HG03378 (cell line): ENCODE data around the gene PRSS27.
A peak's percentile ranks its signal among the peaks of the same experiment; 100 is the strongest.
"Not testable (repeated sequence)": the region's sequence is repeated elsewhere in the genome, so short reads cannot be mapped to it uniquely, and the experiment has no call there.

ENCODE experiments used
- ATAC-seq: cut with Tn5 transposase; IDR thresholded peaks from one replicate; pipeline ENCODE4 v1.9.1; 2021; ENCODE audit warnings: mild to moderate bottlenecking, moderate library complexity; ENCODE audit not compliant: unreplicated experiment

PRSS27 gene

GRCh38 chr16:2678206-2678965 is 41.6 kb downstream of the PRSS27 start:
- not testable (repeated sequence) for ATAC-seq

GRCh38 chr16:2676937-2677336 is 43.1 kb downstream of the PRSS27 start:
- ATAC-seq, result not testable (repeated sequence)

DNA sequence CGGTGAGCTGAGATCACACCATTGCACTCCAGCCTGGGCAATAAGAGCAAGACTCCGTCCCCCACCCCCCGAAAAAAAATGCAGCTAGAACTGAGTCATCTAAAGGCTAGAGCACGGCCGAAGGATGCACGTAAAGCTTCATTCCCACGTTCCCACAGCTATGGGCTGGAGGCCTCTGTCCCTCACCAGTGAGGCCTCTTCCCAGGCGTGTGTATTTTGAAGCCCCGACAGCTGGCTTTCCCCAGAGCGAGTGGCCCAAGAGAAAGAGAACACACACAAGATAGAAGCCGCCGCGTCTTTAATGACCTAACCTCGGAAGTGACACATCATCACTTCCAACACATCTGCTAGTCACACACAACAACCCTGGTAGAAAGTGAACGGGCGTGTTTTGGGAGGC is 44.3 kb downstream of the PRSS27 start:
- ATAC-seq, result no peak

DNA sequence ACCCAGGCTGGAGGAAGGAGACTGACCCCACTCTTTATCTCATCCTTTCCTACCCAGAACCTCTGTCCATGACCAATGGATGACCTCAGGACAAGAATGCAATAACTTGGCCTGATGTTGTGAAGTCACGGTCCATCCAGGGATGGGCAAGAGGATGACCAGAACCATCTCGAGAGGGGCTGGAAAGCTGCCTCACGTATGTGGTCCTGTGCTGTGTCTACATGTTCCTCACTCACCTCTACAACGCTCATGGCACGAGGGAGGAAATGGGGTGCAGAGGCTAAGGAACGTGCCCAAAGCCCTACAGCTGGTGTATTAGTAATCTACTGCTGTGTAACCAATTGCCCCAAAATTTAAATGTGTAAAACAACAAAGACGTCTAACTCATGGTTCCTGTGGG is 45.0 kb downstream of the PRSS27 start:
- no peak for ATAC-seq

GRCh38 chr16:2673066-2673999 is 46.7 kb downstream of the PRSS27 start:
- ATAC-seq, result peak; percentile 60

GRCh38 chr16:2671741-2672140 is 48.3 kb downstream of the PRSS27 start:
- no peak for ATAC-seq

GRCh38 chr16:2671193-2671592 is 48.8 kb downstream of the PRSS27 start:
- ATAC-seq, result not testable (repeated sequence)

- not testable (repeated sequence) for ATAC-seq
Measured at GRCh38 chr16:2670017-2670416, 50.0 kb downstream of the PRSS27 start.

DNA sequence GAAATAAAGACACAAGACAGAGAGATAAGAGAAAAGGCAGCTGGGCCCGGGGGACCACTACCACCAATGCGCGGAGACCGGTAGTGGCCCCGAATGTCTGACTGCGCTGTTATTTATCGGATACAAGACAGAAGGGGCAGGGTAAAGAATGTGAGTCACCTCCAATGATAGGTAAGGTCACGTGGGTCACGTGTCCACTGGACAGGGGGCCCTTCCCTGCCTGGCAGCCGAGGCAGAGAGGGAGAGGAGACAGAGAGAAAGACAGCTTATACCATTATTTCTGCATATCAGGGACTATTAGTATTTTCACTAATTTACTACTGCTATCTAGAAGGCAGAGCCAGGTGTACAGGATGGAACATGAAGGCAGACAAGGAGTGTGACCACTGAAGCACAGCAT is 50.4 kb downstream of the PRSS27 start:
- ATAC-seq, result not testable (repeated sequence)

GRCh38 chr16:2666671-2667070 is 53.4 kb downstream of the PRSS27 start:
- ATAC-seq, result not testable (repeated sequence)

GRCh38 chr16:2664574-2664982 is 55.4 kb downstream of the PRSS27 start:
- ATAC-seq, result no peak

GRCh38 chr16:2663553-2664546 is 56.2 kb downstream of the PRSS27 start:
- no peak for ATAC-seq
